H1 (cell line): ENCODE measurements around the gene LHFPL3. TPM values are rescaled to one million over a fixed set of nuclear protein-coding genes. Genes with fewer than 3 reads are reported as not detected.

Experiments used
- CTCF ChIA-PET: fragments of 300-600 bp; sonication (Branson Sonifier 250); formaldehyde crosslinking; loops from one replicate; lab custom pipeline; 2021; ENCODE audit not compliant: partially characterized antibody; lab: Charles Lee
- POLR2A ChIA-PET: fragments of 300-600 bp; sonication (Branson Sonifier 250); formaldehyde crosslinking; loops from one replicate; lab custom pipeline; 2021; ENCODE audit warnings: inconsistent platforms; ENCODE audit not compliant: partially characterized antibody; lab: Charles Lee
- DNase-seq, 2 experiments: peaks; one replicate each; pipeline versions ENCODE4 v3.0.0 to v3.0.0-alpha.2; 2010 to 2022; ENCODE audit warnings: low spot score in 2 of 2, low read depth in 1 of 2, mixed read lengths in 1 of 2
- FAIRE-seq: peaks from 2 replicates; lab custom pipeline; 2011; peaks lifted over from hg19 to GRCh38; lab: Jason Lieb, UNC
- H2AFZ ChIP-seq: 2 replicates; pipeline ENCODE4 v1.8.1; 2012; ENCODE audit warnings: low read length, inconsistent platforms
- H2AK5ac ChIP-seq: 2 replicates; pipeline ENCODE4 v1.6.1; 2013; ENCODE audit warnings: low read depth, low read length
- H2BK120ac ChIP-seq: replicated peaks from 2 replicates; pipeline ENCODE3; 2013; ENCODE audit warnings: low read depth, low read length, inconsistent platforms
- H2BK12ac ChIP-seq: 2 replicates; pipeline ENCODE4 v1.6.1; 2013; ENCODE audit warnings: low read depth, low read length
- H2BK15ac ChIP-seq: 2 replicates; pipeline ENCODE4 v1.6.1; 2013; ENCODE audit warnings: low read length
- H2BK20ac ChIP-seq: 2 replicates; pipeline ENCODE4 v1.6.1; 2013; ENCODE audit warnings: low read length
- H2BK5ac ChIP-seq: 2 replicates; pipeline ENCODE4 v1.6.1; 2013; ENCODE audit warnings: low read depth, low read length
- H3K14ac ChIP-seq: 2 replicates; pipeline ENCODE4 v1.6.1; 2013; ENCODE audit warnings: inconsistent platforms; ENCODE audit not compliant: insufficient read length
- H3K18ac ChIP-seq: 2 replicates; pipeline ENCODE4 v1.6.1; 2013; ENCODE audit warnings: low read length; ENCODE audit errors: extremely low read depth
- H3K23ac ChIP-seq: 2 replicates; pipeline ENCODE4 v1.6.1; 2013; ENCODE audit warnings: inconsistent platforms; ENCODE audit not compliant: insufficient read length
- H3K23me2 ChIP-seq: 2 replicates; pipeline ENCODE4 v1.6.1; 2013; ENCODE audit warnings: low read depth, low read length
- H3K27ac ChIP-seq: 2 replicates; pipeline ENCODE4 v1.6.1; 2011; ENCODE audit warnings: low read depth, low read length, inconsistent platforms
- H3K27me3 ChIP-seq, 4 experiments: replicated peaks in 1 of 4; 1 replicate in 1 of 4; 2 replicates in 3 of 4; pipeline versions ENCODE4 v1.6.1 to v1.8.1; 2011 to 2013; ENCODE audit warnings: low read length in 3 of 4, mild to moderate bottlenecking in 3 of 4, inconsistent platforms in 2 of 4, mixed read lengths in 2 of 4, moderate library complexity in 1 of 4; ENCODE audit not compliant: control insufficient read depth in 3 of 4, insufficient read depth in 3 of 4; ENCODE audit errors: extremely low read depth in 1 of 4
- H3K36me3 ChIP-seq, 4 experiments: 2 replicates each; pipeline versions ENCODE4 v1.6.1 to v1.8.1; 2011 to 2013; ENCODE audit warnings: mild to moderate bottlenecking in 4 of 4, low read length in 3 of 4, moderate library complexity in 2 of 4, control low read depth in 1 of 4, inconsistent platforms in 1 of 4; ENCODE audit not compliant: insufficient read depth in 4 of 4, control insufficient read depth in 2 of 4
- H3K4ac ChIP-seq: replicated peaks from 2 replicates; pipeline ENCODE3; 2013; ENCODE audit warnings: low read length, low read depth, mixed read lengths, inconsistent platforms; ENCODE audit not compliant: insufficient read length
- H3K4me1 ChIP-seq, 4 experiments: replicated peaks in 1 of 4; 1 replicate in 1 of 4; 2 replicates in 3 of 4; pipeline versions ENCODE4 v1.6.1 to v1.8.1; 2011 to 2013; ENCODE audit warnings: low read length in 3 of 4, inconsistent platforms in 2 of 4, mixed read lengths in 1 of 4; ENCODE audit not compliant: insufficient read depth in 4 of 4, control insufficient read depth in 3 of 4
- H3K4me2 ChIP-seq, 2 experiments: 2 replicates each; pipeline versions ENCODE4 v1.6.1 to v1.8.1; 2011 to 2013; ENCODE audit warnings: low read depth in 2 of 2, low read length in 2 of 2, control low read depth in 1 of 2, inconsistent platforms in 1 of 2, mild to moderate bottlenecking in 1 of 2; ENCODE audit not compliant: insufficient read depth in 1 of 2
- H3K4me3 ChIP-seq, 4 experiments: fragments of 200-600, 300-600 bp in 1 of 4; sonication (generic), shearing (Covaris generic), sonication (Bioruptor Twin) in 1 of 4; 2 replicates each; pipeline versions ENCODE4 v1.5.1 to v1.8.1; 2011 to 2016; ENCODE audit warnings: low read length in 4 of 4, low read depth in 3 of 4, control low read depth in 2 of 4, inconsistent platforms in 2 of 4, mild to moderate bottlenecking in 2 of 4, mixed read lengths in 1 of 4, moderate library complexity in 1 of 4; ENCODE audit not compliant: insufficient read depth in 2 of 4; ENCODE audit errors: extremely low read depth in 1 of 4
- H3K56ac ChIP-seq: replicated peaks from 2 replicates; pipeline ENCODE3; 2013; ENCODE audit warnings: low read depth, mild to moderate bottlenecking, mixed read lengths, low read length, inconsistent platforms; ENCODE audit not compliant: insufficient read length
- H3K79me1 ChIP-seq: 2 replicates; pipeline ENCODE4 v1.6.1; 2013; ENCODE audit warnings: low read depth, low read length, control low read depth
- H3K79me2 ChIP-seq, 2 experiments: 2 replicates each; pipeline versions ENCODE4 v1.6.1 to v1.8.1; 2012 to 2013; ENCODE audit warnings: low read length in 2 of 2, mild to moderate bottlenecking in 2 of 2, inconsistent platforms in 1 of 2; ENCODE audit not compliant: insufficient read depth in 2 of 2, control insufficient read depth in 1 of 2
- H3K9ac ChIP-seq, 4 experiments: replicated peaks in 1 of 4; 1 replicate in 1 of 4; 2 replicates in 3 of 4; pipeline versions ENCODE4 v1.6.1 to v1.8.1; 2011 to 2013; ENCODE audit warnings: low read depth in 3 of 4, low read length in 3 of 4, control low read depth in 2 of 4, mild to moderate bottlenecking in 2 of 4, moderate library complexity in 2 of 4, inconsistent platforms in 1 of 4; ENCODE audit errors: extremely low read depth in 1 of 4
- H3K9me3 ChIP-seq, 2 experiments: 2 replicates each; pipeline versions ENCODE4 v1.6.1 to v1.8.1; 2012 to 2013; ENCODE audit warnings: mild to moderate bottlenecking in 2 of 2, moderate library complexity in 2 of 2, control low read depth in 1 of 2, inconsistent platforms in 1 of 2, low read depth in 1 of 2, low read length in 1 of 2, mixed read lengths in 1 of 2; ENCODE audit not compliant: insufficient read depth in 2 of 2
- H4K20me1 ChIP-seq, 2 experiments: replicated peaks in 1 of 2; 2 replicates each; pipeline versions ENCODE3 to v1.8.1; 2011 to 2013; ENCODE audit warnings: inconsistent platforms in 2 of 2, low read length in 2 of 2, mild to moderate bottlenecking in 1 of 2; ENCODE audit not compliant: insufficient read depth in 2 of 2, control insufficient read depth in 1 of 2
- H4K5ac ChIP-seq: 2 replicates; pipeline ENCODE4 v1.6.1; 2013; ENCODE audit warnings: low read length, low read depth, mixed read lengths, inconsistent platforms; ENCODE audit not compliant: insufficient read length
- H4K8ac ChIP-seq: 2 replicates; pipeline ENCODE4 v1.8.0; 2013; ENCODE audit warnings: mild to moderate bottlenecking, moderate library complexity, low read length, inconsistent platforms; ENCODE audit not compliant: insufficient read depth; ENCODE audit errors: extremely low read depth
- H4K91ac ChIP-seq: replicated peaks from 2 replicates; pipeline ENCODE3; 2013; ENCODE audit warnings: low read length, mixed read lengths, inconsistent platforms; ENCODE audit not compliant: insufficient read length
- CBX5 ChIP-seq: fragments of 300-800, 300-1000 bp; sonication (generic); IDR thresholded peaks from 2 replicates; pipeline ENCODE4 v1.7.1; 2016; ENCODE audit warnings: antibody characterized with exemption, low read length, low read depth
- CHD2 ChIP-seq: IDR thresholded peaks from 2 replicates; pipeline ENCODE4 v1.6.1; 2012; ENCODE audit warnings: low read length, improper control_type of control experiment
- EZH2 ChIP-seq: fragments of 200-600 bp; sonication (generic); IDR thresholded peaks from 2 replicates; pipeline ENCODE4 v1.7.1; 2012; ENCODE audit warnings: low read depth, mild to moderate bottlenecking, moderate library complexity, low read length, inconsistent platforms; ENCODE audit not compliant: severe bottlenecking
- PHF8 ChIP-seq: fragments of 200-600 bp; sonication (generic); conservative IDR thresholded peaks from 2 replicates; pipeline ENCODE4 v1.7.1; 2012; ENCODE audit warnings: low read depth, mild to moderate bottlenecking, inconsistent platforms, low read length, moderate library complexity
- RAD21 ChIP-seq, 2 experiments: IDR thresholded peaks in 1 of 2; conservative IDR thresholded peaks in 1 of 2; 2 replicates each; pipeline ENCODE4 v1.6.1; 2011; ENCODE audit warnings: low read depth in 2 of 2, low read length in 2 of 2, improper control_type of control experiment in 1 of 2, inconsistent platforms in 1 of 2, mild to moderate bottlenecking in 1 of 2, moderate library complexity in 1 of 2
- SIRT6 ChIP-seq: IDR thresholded peaks from one replicate; pipeline ENCODE4 v1.7.1; 2012; ENCODE audit warnings: low read length, inconsistent platforms
- SP4 ChIP-seq: IDR thresholded peaks from 2 replicates; pipeline ENCODE4 v1.6.1; 2012; ENCODE audit warnings: low read length, inconsistent platforms
- WGBS, 2 experiments: shearing (Covaris generic) in 1 of 2; methylation state at CpG; one replicate each; pipeline versions ENCODE4 v1.1.6 to v1.1.7; 2013 to 2015; ENCODE audit warnings: low lambda C conversion rate in 2 of 2, mixed read lengths in 2 of 2, inconsistent platforms in 1 of 2, low coverage in 1 of 2, missing lambda C conversion rate in 1 of 2; ENCODE audit not compliant: insufficient replicate concordance in 2 of 2, insufficient coverage in 1 of 2, insufficient read length in 1 of 2; ENCODE audit errors: extremely low coverage in 1 of 2, missing lambda C conversion rate in 1 of 2; 5-methylcytosine and 5-hydroxymethylcytosine counted together
- polyA plus RNA-seq, 7 experiments: library from polyadenylated mRNA; depleted of rRNA in 3 of 7; stranded (reverse) in 5 of 7; unstranded in 2 of 7; fragments of >200 nt in 5 of 7; fragments of 200-250 nt in 2 of 7; gene quantifications; 1 replicate in 5 of 7; 2 replicates in 1 of 7; 4 replicates in 1 of 7; pipeline versions ENCODE4 v1.2.1 to v1.2.3, GENCODE V29; 2011 to 2013; ENCODE audit warnings: missing spikeins in 2 of 7, mixed read lengths in 2 of 7
- total RNA-seq: library from RNA; stranded (reverse); fragmentation: NEBNext Ultra II Directional; extraction: Animal tissue kit (Norgen Biotek cat#: 25700); gene quantifications from 2 replicates; pipeline ENCODE4 v1.2.1, GENCODE V29; 2021

Gene LHFPL3
- total and polyA plus RNA-seq, 2 of the 8 experiments (the other 6 are each of a cell fraction or from before 2014, with no cell fraction given), result 0.24 to 0.50 TPM

DNA sequence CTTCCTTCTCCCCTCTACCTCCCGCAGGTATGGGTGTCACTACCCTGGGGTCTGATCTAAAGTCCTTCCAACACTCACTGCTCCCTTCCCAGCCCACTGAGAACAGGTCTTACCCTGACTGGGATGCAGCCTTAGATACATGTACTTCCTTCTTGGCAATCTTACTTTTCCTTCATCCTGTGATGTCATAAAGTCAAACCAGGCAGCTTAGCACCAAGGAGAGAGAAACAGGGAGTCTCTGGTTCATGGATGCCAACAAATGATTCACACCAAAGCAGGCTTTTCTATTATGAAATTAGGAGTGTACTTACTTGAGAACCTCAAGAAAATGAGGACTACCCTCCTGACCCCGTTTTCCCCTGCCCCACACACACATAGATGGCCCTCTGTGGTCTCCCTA lies 574.6 kb downstream of the LHFPL3 start:
- no peak overlapping the region for H3K4me3 ChIP-seq
- FAIRE-seq, result no peak
- TF ChIP-seq CBX5 (no peak), PHF8 (no peak), SP4 (no peak), RAD21 (IDR thresholded peaks at IDR 0.05 in 1 of 2, conservative IDR thresholded peaks at IDR 0.05 in 1 of 2; ENCODE audit: low read depth in 2 of 2, low read length in 2 of 2) (no peak), SIRT6 (no peak), EZH2 (no peak), CHD2 (no peak)

More for the DNA sequence above, 574.6 kb downstream of the LHFPL3 start:
- H3K27ac ChIP-seq, result no peak overlapping the region
- H3K56ac ChIP-seq, result no peak overlapping the region
- no peak for DNase-seq
- no peak overlapping the region for H2BK5ac ChIP-seq
- no peak overlapping the region for H2BK15ac ChIP-seq
- H3K14ac ChIP-seq, result no peak overlapping the region
- no peak overlapping the region for H3K9ac ChIP-seq
- H2AFZ ChIP-seq, result no peak overlapping the region
- H2AK5ac ChIP-seq, result no peak overlapping the region
- H4K20me1 ChIP-seq, result no peaks in the 10 kb centered on the region
- no peak overlapping the region for H3K18ac ChIP-seq
- no peak overlapping the region for H3K4ac ChIP-seq
- H4K8ac ChIP-seq, result no peak overlapping the region
- no peak overlapping the region for H2BK120ac ChIP-seq
- no peaks in the 10 kb centered on the region for H3K9me3 ChIP-seq
- no peaks in the 10 kb centered on the region for H3K23me2 ChIP-seq
- WGBS, 2 experiments, result 89% methylated on average over 2 of the region's 2 CpGs; no CpG with 5 or more reads in 1 of the 2 experiments
- POLR2A ChIA-PET, result no interaction called here
- no peak overlapping the region for H2BK20ac ChIP-seq
- H3K79me2 ChIP-seq, result no peaks in the 10 kb centered on the region
- no peaks in the 10 kb centered on the region for H3K79me1 ChIP-seq
- no peak overlapping the region for H3K23ac ChIP-seq
- no peaks in the 10 kb centered on the region; a peak in 1 of 7 replicates for H3K27me3 ChIP-seq
- H3K4me2 ChIP-seq, result no peak overlapping the region
- CTCF ChIA-PET, result interaction anchor here (1.4 to 3.1 kb wide), 2 partner anchors 15 to 55 kb away, joined by 3 to 19 read pairs; no protein-coding TSS in a partner anchor
- H2BK12ac ChIP-seq, result no peak overlapping the region
- H4K91ac ChIP-seq, result no peak overlapping the region
- no peaks in the 10 kb centered on the region for H3K4me1 ChIP-seq
- no peak overlapping the region for H4K5ac ChIP-seq
- no peaks in the 10 kb centered on the region for H3K36me3 ChIP-seq
